K562 (cell line): Measurements from ENCODE around the gene TCF21. TPM values are rescaled to one million over a fixed set of nuclear protein-coding genes. Genes with fewer than 3 reads are reported as not detected.

Experiments
- ATAC-seq: fragments of 200-7000 bp; cut with Tn5 transposase; 3 replicates; pipeline ENCODE4 v1.9.1; 2020; ENCODE audit warnings: moderate library complexity
- BruUV-seq: library from RNA; stranded (reverse); fragments of 400-500 nt; replicated peaks from 2 replicates; lab custom pipeline; 2021; lab: Mats Ljungman, UMichigan
- CTCF ChIA-PET: fragments of 300-600 bp; formaldehyde crosslinking; extraction: SDS; loops from one replicate; lab custom pipeline; 2021; ENCODE audit warnings: low intra/inter-chr PET ratio; lab: Yijun Ruan, JAX
- POLR2A ChIA-PET: fragments of 300-600, 350-650 bp; sonication (Branson Sonifier 250); formaldehyde crosslinking; extraction: SDS; loops from one replicate; lab custom pipeline; 2021; ENCODE audit warnings: antibody characterized with exemption, inconsistent platforms; lab: Yijun Ruan, JAX
- DNase-seq, 4 experiments: peaks; one replicate each; pipeline versions ENCODE4 v3.0.0 to v3.0.0-alpha.2; 2011 to 2018; ENCODE audit warnings: low spot score in 3 of 4, mixed read lengths in 3 of 4; ENCODE audit errors: extremely low read depth in 1 of 4
- FAIRE-seq: peaks from 2 replicates; lab custom pipeline; 2011; peaks lifted over from hg19 to GRCh38; lab: Jason Lieb, UNC
- H2AFZ ChIP-seq: 2 replicates; pipeline ENCODE4 v1.6.0; 2011; ENCODE audit warnings: low read depth, low read length, control low read depth, inconsistent platforms
- H3K27ac ChIP-seq: fragments of 200-600 bp; 3 replicates; pipeline ENCODE4 v1.8.0; 2011; ENCODE audit warnings: low read depth, mild to moderate bottlenecking, control low read depth, inconsistent platforms, low read length, moderate library complexity, mixed read lengths; ENCODE audit errors: extremely low read depth
- H3K27me3 ChIP-seq, 2 experiments: fragments of 300-600 bp in 1 of 2; 2 replicates in 1 of 2; 3 replicates in 1 of 2; pipeline versions ENCODE4 v1.6.0 to v1.8.0; 2011; ENCODE audit warnings: inconsistent platforms in 2 of 2, low read length in 2 of 2, mild to moderate bottlenecking in 1 of 2, mixed read lengths in 1 of 2, moderate library complexity in 1 of 2; ENCODE audit not compliant: control insufficient read depth in 2 of 2, insufficient read depth in 2 of 2
- H3K36me3 ChIP-seq: fragments of 300-600 bp; 3 replicates; pipeline ENCODE4 v1.8.0; 2011; ENCODE audit warnings: mild to moderate bottlenecking, low read length, inconsistent platforms; ENCODE audit not compliant: control insufficient read depth, insufficient read depth
- H3K4me1 ChIP-seq, 2 experiments: fragments of 200-600 bp in 1 of 2; replicated peaks in 1 of 2; 2 replicates in 1 of 2; 3 replicates in 1 of 2; pipeline versions ENCODE4 v1.5.1 to v1.8.0; 2011; ENCODE audit warnings: inconsistent platforms in 2 of 2, low read length in 2 of 2, mild to moderate bottlenecking in 1 of 2, mixed read lengths in 1 of 2, moderate library complexity in 1 of 2; ENCODE audit not compliant: control insufficient read depth in 2 of 2, insufficient read depth in 2 of 2
- H3K4me2 ChIP-seq: 2 replicates; pipeline ENCODE4 v1.6.1; 2011; ENCODE audit warnings: low read length, control low read depth, inconsistent platforms, mixed read lengths; ENCODE audit not compliant: insufficient read depth
- H3K4me3 ChIP-seq: fragments of 200-600 bp; sonication (generic), shearing (Covaris generic); 2 replicates; pipeline ENCODE4 v1.5.1; 2016; ENCODE audit warnings: control low read depth, inconsistent platforms
- H3K79me2 ChIP-seq: fragments of 200-600 bp; 3 replicates; pipeline ENCODE4 v1.8.0; 2011; ENCODE audit warnings: low read length, inconsistent platforms; ENCODE audit not compliant: control insufficient read depth, insufficient read depth
- H3K9ac ChIP-seq, 2 experiments: 2 replicates each; pipeline versions ENCODE4 v1.6.0 to v1.6.1; 2011; ENCODE audit warnings: low read depth in 2 of 2, low read length in 2 of 2, control low read depth in 1 of 2, inconsistent platforms in 1 of 2, mild to moderate bottlenecking in 1 of 2, mixed read lengths in 1 of 2; ENCODE audit not compliant: insufficient read depth in 1 of 2
- H3K9me1 ChIP-seq: one replicate; pipeline ENCODE4 v1.6.0; 2011; ENCODE audit warnings: inconsistent platforms, mild to moderate bottlenecking, low read length, moderate library complexity; ENCODE audit not compliant: control insufficient read depth, insufficient read depth
- H3K9me3 ChIP-seq: replicated peaks from 2 replicates; pipeline ENCODE4 v1.5.1; 2011; ENCODE audit warnings: low read depth, low read length, inconsistent platforms; ENCODE audit not compliant: control insufficient read depth, insufficient read depth
- H4K20me1 ChIP-seq: replicated peaks from 2 replicates; pipeline ENCODE4 v1.6.1; 2011; ENCODE audit warnings: low read length, inconsistent platforms, mixed read lengths; ENCODE audit not compliant: control insufficient read depth, insufficient read depth
- ATF2 ChIP-seq: sonication (generic); formaldehyde crosslinking; IDR thresholded peaks from 2 replicates; pipeline ENCODE4 v1.8.1; 2022; ENCODE audit warnings: missing genetic modification reagents
- C11orf30 ChIP-seq: fragments of 450-650 bp; IDR thresholded peaks from 2 replicates; pipeline ENCODE4 v1.6.1; 2016; ENCODE audit warnings: low read depth, mild to moderate bottlenecking
- FIP1L1 ChIP-seq: fragments of 200-400 bp; formaldehyde crosslinking; IDR thresholded peaks from 2 replicates; pipeline ENCODE4 v1.6.1; 2018; ENCODE audit warnings: mild to moderate bottlenecking, low read depth, low read length; ENCODE audit not compliant: poor library complexity, severe bottlenecking
- L3MBTL2 ChIP-seq: fragments of 450-650 bp; IDR thresholded peaks from 2 replicates; pipeline ENCODE4 v1.6.1; 2016; ENCODE audit warnings: mild to moderate bottlenecking, moderate library complexity
- MXI1 ChIP-seq: IDR thresholded peaks from 2 replicates; pipeline ENCODE4 v1.6.1; 2011; ENCODE audit warnings: low read depth, mild to moderate bottlenecking, improper control_type of control experiment, low read length
- NELFE ChIP-seq: IDR thresholded peaks from 2 replicates; pipeline ENCODE4 v1.6.1; 2011; ENCODE audit warnings: mild to moderate bottlenecking; ENCODE audit not compliant: insufficient read depth, insufficient read length
- SAFB2 ChIP-seq: fragments of 200-400 bp; formaldehyde crosslinking; IDR thresholded peaks from 2 replicates; pipeline ENCODE4 v1.6.1; 2018; ENCODE audit warnings: borderline replicate concordance, low read length, low read depth, moderate library complexity; ENCODE audit not compliant: severe bottlenecking
- SLC30A9 ChIP-seq: fragments of 250-450 bp; sonication (Bioruptor Pico); IDR thresholded peaks from 2 replicates; pipeline ENCODE4 v1.8.0; 2022; ENCODE audit warnings: mild to moderate bottlenecking, moderate library complexity
- ZC3H8 ChIP-seq: fragments of 450-650 bp; IDR thresholded peaks from 2 replicates; pipeline ENCODE4 v1.6.1; 2017
- WGBS: fragments of 100-300 bp; shearing (Covaris generic); methylation state at CpG from one replicate; pipeline ENCODE4 v1.1.6; 2016; ENCODE audit warnings: low coverage, mixed read lengths; ENCODE audit not compliant: insufficient coverage; ENCODE audit errors: missing lambda C conversion rate; 5-methylcytosine and 5-hydroxymethylcytosine counted together
- in situ Hi-C: fragments of 300-500 bp; cut with MboI; formaldehyde crosslinking; loops from 4 replicates; pipeline ENCODE4 v1.15.0; 2018; ENCODE audit warnings: inconsistent platforms, mixed read lengths
- intact Hi-C: fragments of 100-400 bp; cut with micrococcal nuclease; formaldehyde crosslinking; loops from 2 replicates; pipeline ENCODE4 v1.14.2; 2022
- polyA plus RNA-seq, 8 experiments: library from polyadenylated mRNA; depleted of rRNA in 4 of 8; stranded (reverse) in 5 of 8; unstranded in 3 of 8; fragments of >200 nt; fragmentation: Nextera tagmentation in 2 of 8; fragmentation: Illumina TruSeq in 1 of 8; extraction: Ambion mirVana in 2 of 8; extraction: Trizol in 1 of 8; gene quantifications; 2 replicates each; pipeline versions ENCODE4 v1.2.1 to v1.2.3, GENCODE V29; 2011 to 2014; ENCODE audit warnings: inconsistent platforms in 1 of 8, missing spikeins in 1 of 8
- total RNA-seq, 7 experiments: library from RNA; depleted of rRNA in 6 of 7; stranded (reverse); fragments of >200 nt in 6 of 7; fragmentation: Illumina TruSeq in 2 of 7; extraction: Trizol in 2 of 7; gene quantifications; 2 replicates each; pipeline versions ENCODE4 v1.2.1 to v1.2.3, GENCODE V29; 2011 to 2021; ENCODE audit warnings: low replicate concordance in 1 of 7
- TF ChIP-seq, protein P1 (sequence below), 2 experiments: IDR thresholded peaks in 1 of 2; conservative IDR thresholded peaks in 1 of 2; 2 replicates each; pipeline ENCODE4 v1.6.1; 2016; ENCODE audit warnings: low read depth in 2 of 2, mild to moderate bottlenecking in 1 of 2, missing compliant biosample characterization in 1 of 2, missing genetic modification characterization in 1 of 2, moderate library complexity in 1 of 2
- TF ChIP-seq, protein P2 (sequence below): fragments of 250-450 bp; sonication (Bioruptor Pico); IDR thresholded peaks from 2 replicates; pipeline ENCODE4 v1.8.0; 2022; ENCODE audit warnings: moderate library complexity, mild to moderate bottlenecking, inconsistent platforms
- TF ChIP-seq, protein P3 (sequence below): fragments of 250-450 bp; sonication (Bioruptor Pico); IDR thresholded peaks from 2 replicates; pipeline ENCODE4 v1.5.0; 2022; ENCODE audit warnings: mild to moderate bottlenecking

Gene TCF21
- total and polyA plus RNA-seq, 9 of the 15 experiments (the other 6 are each of a cell fraction or from before 2014, with no cell fraction given) = not detected

GRCh38 chr6:133889557-133890403, 867 bp downstream of the TCF21 start:
- FAIRE-seq = no peak
- Histone ChIP-seq H3K27ac (no peak overlapping the region), H4K20me1 (no peaks in the 10 kb centered on the region; the same call in 1 of the 2 replicates)
- in situ Hi-C loops = no loop called here
- TF ChIP-seq NELFE = no peak
- TF ChIP-seq SLC30A9 = no peak
- TF ChIP-seq L3MBTL2 = no peak
- TF ChIP-seq, protein P1, sequence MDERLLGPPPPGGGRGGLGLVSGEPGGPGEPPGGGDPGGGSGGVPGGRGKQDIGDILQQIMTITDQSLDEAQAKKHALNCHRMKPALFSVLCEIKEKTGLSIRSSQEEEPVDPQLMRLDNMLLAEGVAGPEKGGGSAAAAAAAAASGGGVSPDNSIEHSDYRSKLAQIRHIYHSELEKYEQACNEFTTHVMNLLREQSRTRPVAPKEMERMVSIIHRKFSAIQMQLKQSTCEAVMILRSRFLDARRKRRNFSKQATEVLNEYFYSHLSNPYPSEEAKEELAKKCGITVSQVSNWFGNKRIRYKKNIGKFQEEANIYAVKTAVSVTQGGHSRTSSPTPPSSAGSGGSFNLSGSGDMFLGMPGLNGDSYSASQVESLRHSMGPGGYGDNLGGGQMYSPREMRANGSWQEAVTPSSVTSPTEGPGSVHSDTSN (CRISPR knock-in tag; IDR thresholded peaks at IDR 0.05; ENCODE audit: low read depth) = no peak
- TF ChIP-seq, protein P1 (tag; conservative IDR thresholded peaks at IDR 0.05; ENCODE audit: low read depth) = no peak
- TF ChIP-seq MXI1 = no peak
- no peak for TF ChIP-seq FIP1L1
- TF ChIP-seq, protein P2, sequence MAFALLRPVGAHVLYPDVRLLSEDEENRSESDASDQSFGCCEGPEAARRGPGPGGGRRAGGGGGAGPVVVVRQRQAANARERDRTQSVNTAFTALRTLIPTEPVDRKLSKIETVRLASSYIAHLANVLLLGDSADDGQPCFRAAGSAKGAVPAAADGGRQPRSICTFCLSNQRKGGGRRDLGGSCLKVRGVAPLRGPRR (CRISPR knock-in tag) = no peak
- no peak for TF ChIP-seq C11orf30
- TF ChIP-seq ZC3H8 = no peak
- TF ChIP-seq, protein P3, sequence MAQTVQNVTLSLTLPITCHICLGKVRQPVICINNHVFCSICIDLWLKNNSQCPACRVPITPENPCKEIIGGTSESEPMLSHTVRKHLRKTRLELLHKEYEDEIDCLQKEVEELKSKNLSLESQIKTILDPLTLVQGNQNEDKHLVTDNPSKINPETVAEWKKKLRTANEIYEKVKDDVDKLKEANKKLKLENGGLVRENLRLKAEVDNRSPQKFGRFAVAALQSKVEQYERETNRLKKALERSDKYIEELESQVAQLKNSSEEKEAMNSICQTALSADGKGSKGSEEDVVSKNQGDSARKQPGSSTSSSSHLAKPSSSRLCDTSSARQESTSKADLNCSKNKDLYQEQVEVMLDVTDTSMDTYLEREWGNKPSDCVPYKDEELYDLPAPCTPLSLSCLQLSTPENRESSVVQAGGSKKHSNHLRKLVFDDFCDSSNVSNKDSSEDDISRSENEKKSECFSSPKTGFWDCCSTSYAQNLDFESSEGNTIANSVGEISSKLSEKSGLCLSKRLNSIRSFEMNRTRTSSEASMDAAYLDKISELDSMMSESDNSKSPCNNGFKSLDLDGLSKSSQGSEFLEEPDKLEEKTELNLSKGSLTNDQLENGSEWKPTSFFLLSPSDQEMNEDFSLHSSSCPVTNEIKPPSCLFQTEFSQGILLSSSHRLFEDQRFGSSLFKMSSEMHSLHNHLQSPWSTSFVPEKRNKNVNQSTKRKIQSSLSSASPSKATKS (CRISPR knock-in tag) = no peak
- TF ChIP-seq ATF2 (CRISPR knock-in tag) = no peak
- TF ChIP-seq SAFB2 = no peak
- TF ChIP-seq, all 486 proteins: peak for 0
- ATAC-seq (no peak), DNase-seq (no peak)
- Histone ChIP-seq H3K4me3 (no peak overlapping the region), H3K9ac (no peak overlapping the region; a peak in 1 of 4 replicates), H3K27me3 (peaks cover 40 to 61% of the 10 kb centered on the region in 2 experiments), H2AFZ (no peak overlapping the region), H3K9me3 (no peaks in the 10 kb centered on the region), H3K79me2 (no peaks in the 10 kb centered on the region), H3K4me2 (no peak overlapping the region), H3K4me1 (peaks cover 0 to 20% of the 10 kb centered on the region in 2 experiments; a peak in 2 of 5 replicates), H3K36me3 (no peaks in the 10 kb centered on the region), H3K9me1 (no peaks in the 10 kb centered on the region)
- POLR2A ChIA-PET = no interaction called here
- 13% methylated on average over 30 of the region's 56 CpGs for WGBS
- BruUV-seq = no TSS peak
- intact Hi-C loops = no loop called here
- CTCF ChIA-PET = no interaction called here
